Fibroblast of villous mesenchyme (primary cell): ENCODE results near the gene L3MBTL4. TPM values are rescaled to one million over a fixed set of nuclear protein-coding genes. Genes with fewer than 3 reads are reported as not detected.
"Not testable (repeated sequence)": the region's sequence is repeated elsewhere in the genome, so short reads cannot be mapped to it uniquely, and the experiment has no call there.

ENCODE experiments used
- DNase-seq: peaks from one replicate; pipeline ENCODE4 v3.0.0-alpha.2; 2010; ENCODE audit warnings: low read depth
- H3K4me3 ChIP-seq: 2 replicates; pipeline ENCODE4 v1.5.1; 2011; ENCODE audit warnings: low read depth, mild to moderate bottlenecking, low read length
- total RNA-seq: library from RNA; depleted of rRNA; stranded (reverse); fragments of >200 nt; gene quantifications from 2 replicates; pipeline ENCODE4 v1.2.3, GENCODE V29; 2012
- TF ChIP-seq, protein P1 (sequence below): IDR thresholded peaks from 2 replicates; pipeline ENCODE4 v1.5.1; 2012; ENCODE audit warnings: low read depth, mild to moderate bottlenecking, low read length; ENCODE audit not compliant: insufficient read depth

The L3MBTL4 gene
- total RNA-seq, 1 donor = not detected

DNA sequence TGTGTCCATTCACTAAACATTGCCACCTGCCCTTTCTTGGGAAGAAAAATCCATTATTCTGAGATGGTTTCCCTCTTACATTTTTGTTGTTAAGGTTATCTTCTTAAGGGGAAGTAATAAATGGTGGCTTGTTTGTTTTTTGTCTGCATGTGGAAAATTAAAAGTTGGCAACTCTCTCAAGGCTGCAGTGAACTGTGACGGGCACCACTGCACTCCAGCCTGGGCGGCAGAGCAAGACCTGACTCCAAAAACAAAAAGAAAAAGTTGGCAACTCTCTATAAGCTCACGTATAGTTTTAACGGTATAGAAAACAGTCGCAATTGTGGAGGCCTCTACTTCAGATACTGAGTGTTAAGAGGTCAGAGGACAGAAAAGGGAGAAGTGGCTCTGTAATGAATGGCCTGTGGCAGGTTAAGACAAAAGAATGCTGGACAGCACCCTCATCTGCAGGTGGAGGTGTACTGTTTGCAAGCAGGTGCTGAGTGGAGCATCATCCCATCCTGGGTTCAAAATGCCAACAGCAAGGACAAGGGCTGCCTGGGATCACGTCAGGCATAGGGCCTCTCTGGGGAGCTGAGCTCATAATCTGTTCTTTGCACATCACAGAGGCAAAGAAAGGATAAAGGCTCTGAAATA, 16.7 kb downstream of the L3MBTL4 start:
- no peak for DNase-seq
- TF ChIP-seq, protein P1, sequence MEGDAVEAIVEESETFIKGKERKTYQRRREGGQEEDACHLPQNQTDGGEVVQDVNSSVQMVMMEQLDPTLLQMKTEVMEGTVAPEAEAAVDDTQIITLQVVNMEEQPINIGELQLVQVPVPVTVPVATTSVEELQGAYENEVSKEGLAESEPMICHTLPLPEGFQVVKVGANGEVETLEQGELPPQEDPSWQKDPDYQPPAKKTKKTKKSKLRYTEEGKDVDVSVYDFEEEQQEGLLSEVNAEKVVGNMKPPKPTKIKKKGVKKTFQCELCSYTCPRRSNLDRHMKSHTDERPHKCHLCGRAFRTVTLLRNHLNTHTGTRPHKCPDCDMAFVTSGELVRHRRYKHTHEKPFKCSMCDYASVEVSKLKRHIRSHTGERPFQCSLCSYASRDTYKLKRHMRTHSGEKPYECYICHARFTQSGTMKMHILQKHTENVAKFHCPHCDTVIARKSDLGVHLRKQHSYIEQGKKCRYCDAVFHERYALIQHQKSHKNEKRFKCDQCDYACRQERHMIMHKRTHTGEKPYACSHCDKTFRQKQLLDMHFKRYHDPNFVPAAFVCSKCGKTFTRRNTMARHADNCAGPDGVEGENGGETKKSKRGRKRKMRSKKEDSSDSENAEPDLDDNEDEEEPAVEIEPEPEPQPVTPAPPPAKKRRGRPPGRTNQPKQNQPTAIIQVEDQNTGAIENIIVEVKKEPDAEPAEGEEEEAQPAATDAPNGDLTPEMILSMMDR = no peak
- H3K4me3 ChIP-seq = no peak overlapping the region

DNA sequence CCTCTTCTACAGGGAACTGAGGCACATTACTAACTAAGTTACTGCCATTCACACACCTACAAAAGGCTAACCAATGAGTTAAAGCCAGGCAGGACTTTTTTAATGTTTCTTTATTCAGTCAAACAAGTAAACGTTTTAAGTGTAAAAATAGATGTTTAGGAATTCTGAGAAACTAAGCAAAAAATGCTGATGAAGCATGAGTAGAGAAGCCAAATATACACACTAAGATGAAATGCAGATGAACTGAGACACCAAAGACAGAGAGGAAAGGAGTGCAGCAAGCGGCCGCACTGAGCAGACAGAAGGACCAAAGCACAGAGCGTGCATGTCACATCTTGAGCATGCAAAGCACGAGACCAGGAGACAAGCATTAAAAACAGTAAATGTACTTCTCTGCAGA, 17.9 kb downstream of the L3MBTL4 start:
- TF ChIP-seq, protein P1 = no peak
- no peak for DNase-seq

GRCh38 chr18:6396276-6396675, 18.4 kb downstream of the L3MBTL4 start:
- H3K4me3 ChIP-seq = no peak overlapping the region
- no peak for DNase-seq
- TF ChIP-seq, protein P1 = no peak

More for the DNA sequence above, 17.9 kb downstream of the L3MBTL4 start:
- H3K4me3 ChIP-seq = no peak overlapping the region

GRCh38 chr18:6389005-6389404, 25.7 kb downstream of the L3MBTL4 start:
- TF ChIP-seq, protein P1 = no peak
- no peak for DNase-seq
- H3K4me3 ChIP-seq = no peak overlapping the region

DNA sequence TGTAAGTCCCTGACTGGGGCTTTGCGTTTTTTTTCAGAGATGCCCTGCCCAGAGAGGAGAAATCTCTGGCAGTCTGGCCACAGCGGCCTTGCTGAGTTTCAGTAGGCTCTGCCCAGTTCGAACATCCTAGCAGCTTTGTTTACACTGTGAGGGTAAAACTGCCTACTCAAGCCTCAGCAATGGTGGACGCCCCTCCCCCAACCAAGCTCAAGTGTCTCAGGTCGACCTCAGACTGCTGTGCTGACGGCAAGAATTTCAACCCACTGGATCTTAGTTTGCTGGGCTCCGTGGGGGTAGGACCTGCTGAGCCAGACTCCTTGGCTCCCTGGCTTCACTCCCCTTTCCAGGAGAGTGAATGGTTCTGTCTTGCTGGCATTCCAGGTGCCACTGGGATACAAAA, 31.7 kb downstream of the L3MBTL4 start:
- TF ChIP-seq, protein P1 = no peak
- no peak for DNase-seq
- H3K4me3 ChIP-seq = no peak overlapping the region

- not testable (repeated sequence) for H3K4me3 ChIP-seq, DNase-seq
These were observed 37.2 kb downstream of the L3MBTL4 start for GRCh38 chr18:6377473-6377872.

DNA sequence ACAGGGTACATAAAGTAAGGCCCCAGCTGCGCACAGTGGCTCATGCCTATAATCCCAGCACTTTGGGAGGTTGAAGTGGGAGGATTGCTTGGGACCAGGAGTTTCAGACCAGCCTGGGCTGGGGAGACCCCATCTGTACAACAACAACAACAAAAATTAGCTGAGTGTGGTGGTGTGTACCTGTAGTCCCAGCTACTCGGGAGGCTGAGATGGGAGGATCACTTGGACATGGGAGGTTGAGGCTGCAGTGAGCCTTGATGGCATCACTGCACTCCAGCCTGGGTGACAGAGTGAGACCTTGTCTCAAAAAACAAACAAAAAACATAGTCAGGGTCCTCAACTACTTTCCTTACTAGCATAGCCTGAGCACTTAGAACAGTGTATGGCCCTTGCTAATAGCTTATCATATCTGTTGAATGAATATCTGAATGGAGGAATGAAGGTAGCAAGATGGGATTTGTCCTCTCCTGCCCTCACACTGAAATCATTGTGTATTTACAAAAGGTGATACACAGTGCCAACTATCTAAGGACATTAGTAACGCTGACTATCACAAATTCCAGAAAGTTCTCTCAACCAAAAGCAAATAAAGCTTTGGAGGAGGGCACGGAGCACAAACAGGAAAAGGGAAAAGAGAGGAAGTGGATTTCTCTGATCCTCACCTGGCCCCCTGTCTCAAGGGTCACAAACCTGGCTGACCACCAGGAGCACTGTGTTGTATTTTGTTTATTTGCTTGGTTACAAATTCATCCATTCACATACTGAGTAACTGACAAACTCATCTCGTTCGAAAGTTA, 38.1 kb downstream of the L3MBTL4 start:
- no peak for DNase-seq
- no peak overlapping the region for H3K4me3 ChIP-seq
- TF ChIP-seq, protein P1 = no peak
